BLaER1 (cell line): ENCODE measurements around the gene SLC13A5.

Experiments used
- H3K27ac ChIP-seq: shearing (Covaris generic); formaldehyde crosslinking; 2 replicates; pipeline ENCODE4 v1.8.1; 2022
- H3K27me3 ChIP-seq: shearing (Covaris generic); formaldehyde crosslinking; 2 replicates; pipeline ENCODE4 v1.8.1; 2022
- H3K36me3 ChIP-seq: shearing (Covaris generic); formaldehyde crosslinking; 2 replicates; pipeline ENCODE4 v1.8.1; 2022
- H3K4me1 ChIP-seq: shearing (Covaris generic); formaldehyde crosslinking; 2 replicates; pipeline ENCODE4 v1.8.1; 2022
- H3K4me2 ChIP-seq: shearing (Covaris generic); formaldehyde crosslinking; 2 replicates; pipeline ENCODE4 v1.8.1; 2022
- H3K4me3 ChIP-seq: shearing (Covaris generic); formaldehyde crosslinking; 2 replicates; pipeline ENCODE4 v1.8.1; 2022
- H3K9ac ChIP-seq: shearing (Covaris generic); formaldehyde crosslinking; 2 replicates; pipeline ENCODE4 v1.8.1; 2022
- H3K9me3 ChIP-seq: shearing (Covaris generic); formaldehyde crosslinking; 2 replicates; pipeline ENCODE4 v1.8.1; 2022
- H4K20me1 ChIP-seq: shearing (Covaris generic); formaldehyde crosslinking; 2 replicates; pipeline ENCODE4 v1.8.1; 2022
- Cebpa-rat ChIP-seq: shearing (Covaris generic); IDR thresholded peaks from 2 replicates; pipeline ENCODE4 v1.8.1; 2022

Gene SLC13A5

DNA sequence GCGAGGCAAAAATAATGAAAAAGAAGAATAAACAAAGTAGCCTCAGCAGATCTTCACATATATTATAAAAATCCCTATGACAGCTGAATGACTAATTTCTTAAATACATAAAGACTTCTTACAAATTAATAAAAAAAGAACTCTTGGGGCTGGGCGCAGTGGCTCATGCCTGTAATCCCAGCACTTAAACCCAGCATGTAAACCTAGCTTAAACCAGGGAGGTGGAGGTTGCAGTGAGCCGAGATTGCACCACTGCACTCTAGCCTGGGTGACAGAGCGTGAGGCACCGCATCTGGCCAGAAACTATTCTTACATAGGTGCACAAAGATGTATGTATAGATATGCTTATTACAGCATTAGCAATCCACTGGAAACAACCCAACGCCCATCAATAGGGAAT lies 33.9 kb downstream of the SLC13A5 start:
- H3K36me3 ChIP-seq, result no peaks in the 10 kb centered on the region
- H3K27ac ChIP-seq, result no peak overlapping the region
- 0 out of 2 replicates have a peak overlapping the region, but pooled peaks have one; percentile 66 for H3K4me2 ChIP-seq
- H3K4me1 ChIP-seq, result peaks cover 59% of the 10 kb centered on the region
- H3K27me3 ChIP-seq, result peaks cover 58% of the 10 kb centered on the region
- no peak for TF ChIP-seq Cebpa-rat
- H3K9me3 ChIP-seq, result no peaks in the 10 kb centered on the region
- no peak overlapping the region for H3K9ac ChIP-seq
- no peak overlapping the region for H3K4me3 ChIP-seq
- peaks cover 44% of the 10 kb centered on the region for H4K20me1 ChIP-seq

DNA sequence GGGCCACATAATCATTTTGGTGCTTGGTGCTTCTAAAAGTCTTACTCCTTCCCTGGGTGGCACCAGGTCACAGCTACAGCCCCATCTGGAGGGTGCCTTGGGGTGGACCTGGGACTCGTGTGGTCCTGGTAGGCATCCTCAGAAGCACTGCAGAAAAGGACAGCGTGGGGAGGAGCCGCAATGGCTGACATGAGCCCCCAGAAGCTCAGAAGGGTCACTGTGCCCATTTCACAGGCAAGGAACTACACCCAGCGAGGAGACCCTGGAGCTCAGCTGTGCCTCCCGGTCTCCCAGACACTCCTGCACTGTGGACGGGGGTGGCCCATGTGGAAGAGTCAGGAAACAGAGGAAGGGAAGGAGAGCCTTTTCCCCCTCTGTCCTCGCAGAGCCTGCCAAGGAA lies 35.2 kb downstream of the SLC13A5 start:
- peaks cover 58% of the 10 kb centered on the region for H3K27me3 ChIP-seq

DNA sequence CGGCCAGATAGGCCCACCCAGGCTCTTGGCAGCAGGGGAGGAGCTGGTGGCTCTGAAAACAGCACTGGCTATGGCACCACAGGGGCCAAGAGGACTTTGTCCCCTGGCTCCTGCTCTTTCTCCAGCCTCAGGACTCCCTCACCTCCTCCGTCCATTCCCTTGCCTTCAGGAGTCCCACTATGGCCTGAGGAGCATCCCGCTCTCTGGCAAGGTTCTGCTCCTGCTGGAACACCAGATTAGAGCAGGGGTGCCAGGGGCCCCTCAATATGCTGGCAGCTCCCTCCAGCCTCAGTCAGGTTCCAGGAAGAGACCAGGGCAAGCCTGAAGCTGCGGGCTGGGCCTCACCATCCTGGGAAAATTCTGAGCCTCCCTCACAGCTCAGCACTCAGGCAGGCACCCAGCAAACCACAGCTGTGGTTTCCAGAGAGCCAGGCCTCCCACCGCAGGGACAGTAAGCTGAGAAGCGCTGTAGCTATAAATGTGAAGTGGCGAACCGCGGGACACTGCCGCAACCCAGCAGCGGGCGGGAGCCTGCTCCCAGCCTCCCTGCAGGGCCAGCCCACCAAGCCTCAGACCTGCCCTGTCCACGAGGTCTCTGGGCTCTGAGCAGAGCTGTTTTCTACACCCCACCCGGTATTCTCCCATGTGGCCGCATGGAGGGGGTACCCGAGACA lies 35.9 kb downstream of the SLC13A5 start:
- no peak for TF ChIP-seq Cebpa-rat
- H3K4me2 ChIP-seq, result peak overlapping the region; percentile 70

More for the DNA sequence above, 35.2 kb downstream of the SLC13A5 start:
- Histone ChIP-seq H3K9ac (no peak overlapping the region), H3K4me3 (no peak overlapping the region), H3K27ac (no peak overlapping the region), H3K4me1 (peaks cover 59% of the 10 kb centered on the region), H3K9me3 (no peaks in the 10 kb centered on the region), H4K20me1 (peaks cover 44% of the 10 kb centered on the region), H3K36me3 (no peaks in the 10 kb centered on the region), H3K4me2 (peak overlapping the region; percentile 70)
- no peak for TF ChIP-seq Cebpa-rat

DNA sequence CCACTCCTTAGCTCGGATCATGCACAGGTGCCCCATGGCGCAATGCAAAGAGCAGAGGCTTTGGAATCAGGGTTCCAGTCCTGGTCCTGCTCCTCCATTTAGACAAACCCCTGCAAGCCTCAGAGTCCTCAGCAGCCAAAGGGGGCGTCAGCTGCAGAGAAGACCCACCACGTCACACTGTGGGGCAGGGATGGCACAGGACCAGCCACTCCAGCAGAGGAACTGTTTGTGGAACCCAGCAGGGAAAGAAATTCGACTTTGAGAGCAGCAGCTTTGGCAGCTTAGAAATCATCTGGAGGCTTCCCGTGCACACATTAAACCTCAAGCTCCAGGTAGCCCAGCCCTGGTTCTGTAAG lies 36.4 kb downstream of the SLC13A5 start:
- H3K4me1 ChIP-seq, result peaks cover 59% of the 10 kb centered on the region
- no peak for TF ChIP-seq Cebpa-rat

More for the DNA sequence above, 35.9 kb downstream of the SLC13A5 start:
- H3K4me1 ChIP-seq, result peaks cover 59% of the 10 kb centered on the region
- H3K27ac ChIP-seq, result no peak overlapping the region
- no peak overlapping the region for H3K4me3 ChIP-seq
- H3K36me3 ChIP-seq, result no peaks in the 10 kb centered on the region
- H3K9ac ChIP-seq, result no peak overlapping the region
- peaks cover 44% of the 10 kb centered on the region for H4K20me1 ChIP-seq
- no peaks in the 10 kb centered on the region for H3K9me3 ChIP-seq
- peaks cover 58% of the 10 kb centered on the region for H3K27me3 ChIP-seq

DNA sequence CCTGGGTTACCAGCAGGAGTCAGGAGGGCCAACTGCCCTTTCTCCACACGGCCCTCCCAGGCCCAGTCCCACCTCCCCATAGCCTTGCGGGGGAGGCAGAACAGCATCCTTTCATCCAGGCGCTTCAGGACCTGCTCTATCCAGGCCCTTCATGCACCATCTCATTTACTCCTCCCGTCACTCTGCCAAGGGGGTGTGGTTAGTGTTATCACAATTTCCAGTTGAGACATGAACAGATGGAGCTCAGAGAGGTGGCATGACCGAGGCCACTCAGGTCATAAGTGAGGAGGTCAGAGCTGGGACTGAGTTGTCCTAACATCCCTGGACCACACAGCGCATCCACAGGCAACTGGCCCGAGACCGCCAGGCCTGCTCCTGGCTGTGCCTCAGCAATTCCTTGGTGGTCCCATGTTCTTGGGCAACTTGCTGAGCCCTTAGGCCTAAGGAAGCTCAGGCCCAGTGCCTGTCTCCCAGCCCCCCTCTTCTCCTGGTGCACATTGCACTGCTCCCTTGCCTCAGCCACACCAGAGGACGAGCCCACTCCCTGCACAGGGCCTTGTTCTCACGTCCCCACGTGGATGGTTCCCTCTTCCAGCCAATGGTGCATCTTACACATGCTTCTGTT lies 37.9 kb downstream of the SLC13A5 start:
- no peaks in the 10 kb centered on the region for H3K9me3 ChIP-seq
- TF ChIP-seq Cebpa-rat, result no peak
- peaks cover 46% of the 10 kb centered on the region for H3K4me1 ChIP-seq

More for the DNA sequence above, 36.4 kb downstream of the SLC13A5 start:
- Histone ChIP-seq H3K9ac (no peak overlapping the region), H3K9me3 (no peaks in the 10 kb centered on the region), H3K4me2 (peak overlapping the region; percentile 70), H3K36me3 (no peaks in the 10 kb centered on the region), H3K27ac (no peak overlapping the region), H3K27me3 (peaks cover 56% of the 10 kb centered on the region), H3K4me3 (no peak overlapping the region), H4K20me1 (peaks cover 44% of the 10 kb centered on the region)

DNA sequence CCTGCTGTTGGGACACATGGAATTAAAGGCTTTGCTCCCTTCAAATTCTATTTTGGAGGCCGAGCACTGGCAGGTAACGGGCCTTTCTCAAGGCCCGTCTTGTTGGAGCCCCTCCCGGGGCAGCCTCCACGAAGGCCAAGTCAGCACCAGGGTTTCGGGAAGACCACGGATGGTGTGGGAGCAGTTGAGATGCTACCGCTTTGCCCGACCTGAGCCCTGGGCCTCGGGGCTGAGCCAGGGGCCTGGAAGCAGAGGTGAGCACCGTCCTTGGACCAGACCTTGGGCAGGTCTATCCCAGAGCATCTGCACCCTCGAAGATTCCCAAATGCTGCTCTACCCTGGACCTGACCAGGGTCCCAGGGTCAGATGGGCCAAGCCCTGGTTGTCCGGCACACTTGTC lies 38.6 kb downstream of the SLC13A5 start:
- TF ChIP-seq Cebpa-rat, result no peak
- Histone ChIP-seq H3K9me3 (no peaks in the 10 kb centered on the region), H3K4me2 (no peak overlapping the region), H3K36me3 (no peaks in the 10 kb centered on the region), H3K27ac (no peak overlapping the region), H4K20me1 (peaks cover 44% of the 10 kb centered on the region), H3K4me1 (peaks cover 38% of the 10 kb centered on the region), H3K4me3 (no peak overlapping the region), H3K27me3 (peaks cover 51% of the 10 kb centered on the region), H3K9ac (no peak overlapping the region)

More for the DNA sequence above, 37.9 kb downstream of the SLC13A5 start:
- Histone ChIP-seq H3K27me3 (peaks cover 51% of the 10 kb centered on the region), H4K20me1 (peaks cover 44% of the 10 kb centered on the region), H3K27ac (no peak overlapping the region), H3K4me2 (peak overlapping the region; percentile 39), H3K36me3 (no peaks in the 10 kb centered on the region), H3K9ac (no peak overlapping the region), H3K4me3 (no peak overlapping the region)

DNA sequence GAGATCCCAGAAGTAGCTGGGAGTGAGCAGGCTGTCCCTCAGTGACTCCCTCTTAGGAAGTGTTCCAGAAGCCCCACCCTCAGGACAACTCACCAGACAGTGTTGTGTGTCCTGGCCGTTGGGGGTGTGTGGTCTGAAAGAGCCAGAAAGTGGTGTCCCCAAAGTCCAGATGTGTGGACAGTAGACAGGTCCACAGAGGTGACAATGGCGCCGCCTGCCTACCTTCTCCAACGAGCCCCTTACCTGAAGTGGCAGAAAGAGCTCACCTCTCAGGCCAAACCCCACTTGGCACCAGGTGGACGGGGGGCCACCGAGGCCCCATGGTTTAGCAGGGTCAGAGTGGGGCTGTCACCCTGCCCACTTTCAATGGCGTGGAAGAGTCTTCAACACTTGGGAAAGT lies 41.7 kb downstream of the SLC13A5 start:
- peaks cover 20% of the 10 kb centered on the region for H3K27me3 ChIP-seq
- peaks cover 27% of the 10 kb centered on the region for H3K4me1 ChIP-seq
- no peak for TF ChIP-seq Cebpa-rat
- H3K27ac ChIP-seq, result no peak overlapping the region
- no peaks in the 10 kb centered on the region for H3K9me3 ChIP-seq
- no peaks in the 10 kb centered on the region for H3K36me3 ChIP-seq
- H3K4me3 ChIP-seq, result no peak overlapping the region
- no peak overlapping the region for H3K9ac ChIP-seq
- peaks cover 26% of the 10 kb centered on the region for H4K20me1 ChIP-seq
- no peak overlapping the region for H3K4me2 ChIP-seq

DNA sequence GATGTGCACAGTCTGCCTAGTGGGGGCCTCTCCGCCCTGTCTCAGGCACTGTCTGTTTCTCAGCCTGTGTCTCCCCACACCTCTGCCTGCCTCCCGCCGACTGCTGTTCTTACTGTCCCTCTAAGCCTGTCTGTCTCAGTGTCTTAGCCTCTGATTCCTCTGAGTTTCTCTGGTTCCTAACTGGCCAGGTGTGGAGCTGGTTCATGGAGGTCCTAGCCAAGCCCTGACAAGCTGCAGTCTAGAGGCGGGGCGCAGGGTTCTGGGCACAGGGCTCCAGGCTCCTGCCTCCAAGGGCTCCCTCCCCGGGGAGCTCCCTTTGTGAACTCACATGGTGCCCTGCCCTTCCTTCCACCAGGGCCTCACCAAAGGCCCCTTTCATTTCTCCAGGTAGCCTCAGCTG lies 42.2 kb downstream of the SLC13A5 start:
- no peak for TF ChIP-seq Cebpa-rat
- Histone ChIP-seq H3K27me3 (peaks cover 16% of the 10 kb centered on the region), H3K4me2 (no peak overlapping the region), H4K20me1 (peaks cover 22% of the 10 kb centered on the region; the same call in 1 of the 2 replicates), H3K36me3 (no peaks in the 10 kb centered on the region), H3K9me3 (no peaks in the 10 kb centered on the region), H3K4me1 (peaks cover 30% of the 10 kb centered on the region), H3K4me3 (no peak overlapping the region), H3K27ac (no peak overlapping the region), H3K9ac (no peak overlapping the region)

DNA sequence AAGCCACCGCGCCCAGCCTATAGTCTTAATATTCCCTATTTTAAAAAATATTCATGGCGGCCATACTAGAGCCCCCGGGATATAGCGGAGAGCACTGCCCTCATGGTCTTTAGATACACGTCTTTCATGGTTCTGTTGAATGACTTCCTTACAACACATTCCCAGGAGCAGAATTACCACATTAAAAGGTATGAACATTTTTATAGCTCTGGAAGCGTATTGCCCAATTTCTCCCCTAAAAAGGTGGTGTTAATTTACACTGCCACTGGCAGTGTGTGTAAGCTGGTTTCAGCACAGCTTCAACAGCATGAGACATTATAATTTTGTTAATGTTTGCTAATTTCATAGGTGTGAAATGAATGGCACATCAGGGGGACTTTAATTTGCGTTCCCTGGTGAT lies 42.6 kb downstream of the SLC13A5 start:
- no peak overlapping the region for H3K9ac ChIP-seq
- no peak overlapping the region for H3K4me3 ChIP-seq
- H3K9me3 ChIP-seq, result no peaks in the 10 kb centered on the region
- no peaks in the 10 kb centered on the region for H3K36me3 ChIP-seq
- TF ChIP-seq Cebpa-rat, result no peak
- no peak overlapping the region for H3K4me2 ChIP-seq
- peaks cover 27% of the 10 kb centered on the region for H3K4me1 ChIP-seq
- H3K27me3 ChIP-seq, result peaks cover 11% of the 10 kb centered on the region
- peaks cover 18% of the 10 kb centered on the region; the same call in 1 of the 2 replicates for H4K20me1 ChIP-seq
- H3K27ac ChIP-seq, result no peak overlapping the region

DNA sequence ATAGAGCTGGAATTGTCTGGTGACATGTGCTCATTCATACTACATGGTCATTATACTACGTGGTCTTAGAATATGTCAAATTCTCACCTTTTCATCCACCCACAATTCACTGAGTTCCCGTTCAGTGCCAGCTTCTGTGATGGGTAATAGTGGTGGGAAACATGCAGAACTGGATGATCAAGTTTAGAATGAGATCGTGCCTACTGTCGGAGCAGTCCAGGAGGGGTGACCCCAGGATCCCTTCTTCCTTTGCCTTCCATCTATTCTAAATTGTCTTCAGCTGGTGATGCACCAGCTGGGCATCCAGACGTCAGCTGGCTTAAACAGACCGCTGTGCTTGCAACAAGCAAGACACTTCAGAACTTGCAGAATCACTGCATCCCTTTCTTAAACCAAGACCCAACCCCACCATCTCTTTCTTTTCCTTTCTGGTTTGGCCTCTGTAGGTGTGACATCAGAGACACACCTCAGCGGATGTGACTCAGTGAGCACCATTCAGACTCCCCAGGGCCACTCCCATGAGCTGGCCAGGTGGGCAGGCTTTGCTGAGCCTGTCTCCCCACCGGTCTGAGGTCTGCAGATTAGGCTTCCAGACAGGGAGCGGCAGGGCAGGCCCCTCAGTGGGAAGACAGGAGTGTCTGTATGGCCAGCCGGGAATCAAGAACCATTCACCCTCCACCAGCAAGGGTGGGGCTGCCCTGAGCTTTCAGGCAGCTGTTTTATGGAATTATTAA lies 43.5 kb downstream of the SLC13A5 start:
- H4K20me1 ChIP-seq, result peaks cover 9% of the 10 kb centered on the region; the same call in 1 of the 2 replicates
- no peak overlapping the region for H3K4me3 ChIP-seq
- H3K4me2 ChIP-seq, result no peak overlapping the region
- TF ChIP-seq Cebpa-rat, result no peak
- H3K9me3 ChIP-seq, result no peaks in the 10 kb centered on the region
- no peak overlapping the region for H3K9ac ChIP-seq
- peaks cover 25% of the 10 kb centered on the region for H3K4me1 ChIP-seq
- no peak overlapping the region for H3K27ac ChIP-seq
- H3K27me3 ChIP-seq, result peaks cover 2% of the 10 kb centered on the region; the same call in 1 of the 2 replicates
- H3K36me3 ChIP-seq, result no peaks in the 10 kb centered on the region
